HG03342 (cell line): Measurements from ENCODE around the gene RBFA.
A peak's percentile ranks its signal among the peaks of the same experiment; 100 is the strongest.
"Not testable (repeated sequence)": the region's sequence is repeated elsewhere in the genome, so short reads cannot be mapped to it uniquely, and the experiment has no call there.

Experiments
- ATAC-seq: cut with Tn5 transposase; IDR thresholded peaks from one replicate; pipeline ENCODE4 v1.9.1; 2021; ENCODE audit warnings: mild to moderate bottlenecking, moderate library complexity; ENCODE audit not compliant: unreplicated experiment

The RBFA gene, protein sequence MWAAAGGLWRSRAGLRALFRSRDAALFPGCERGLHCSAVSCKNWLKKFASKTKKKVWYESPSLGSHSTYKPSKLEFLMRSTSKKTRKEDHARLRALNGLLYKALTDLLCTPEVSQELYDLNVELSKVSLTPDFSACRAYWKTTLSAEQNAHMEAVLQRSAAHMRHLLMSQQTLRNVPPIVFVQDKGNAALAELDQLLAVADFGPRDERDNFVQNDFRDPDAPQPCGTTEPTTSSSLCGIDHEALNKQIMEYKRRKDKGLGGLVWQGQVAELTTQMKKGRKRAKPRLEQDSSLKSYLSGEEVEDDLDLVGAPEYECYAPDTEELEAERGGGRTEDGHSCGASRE

DNA sequence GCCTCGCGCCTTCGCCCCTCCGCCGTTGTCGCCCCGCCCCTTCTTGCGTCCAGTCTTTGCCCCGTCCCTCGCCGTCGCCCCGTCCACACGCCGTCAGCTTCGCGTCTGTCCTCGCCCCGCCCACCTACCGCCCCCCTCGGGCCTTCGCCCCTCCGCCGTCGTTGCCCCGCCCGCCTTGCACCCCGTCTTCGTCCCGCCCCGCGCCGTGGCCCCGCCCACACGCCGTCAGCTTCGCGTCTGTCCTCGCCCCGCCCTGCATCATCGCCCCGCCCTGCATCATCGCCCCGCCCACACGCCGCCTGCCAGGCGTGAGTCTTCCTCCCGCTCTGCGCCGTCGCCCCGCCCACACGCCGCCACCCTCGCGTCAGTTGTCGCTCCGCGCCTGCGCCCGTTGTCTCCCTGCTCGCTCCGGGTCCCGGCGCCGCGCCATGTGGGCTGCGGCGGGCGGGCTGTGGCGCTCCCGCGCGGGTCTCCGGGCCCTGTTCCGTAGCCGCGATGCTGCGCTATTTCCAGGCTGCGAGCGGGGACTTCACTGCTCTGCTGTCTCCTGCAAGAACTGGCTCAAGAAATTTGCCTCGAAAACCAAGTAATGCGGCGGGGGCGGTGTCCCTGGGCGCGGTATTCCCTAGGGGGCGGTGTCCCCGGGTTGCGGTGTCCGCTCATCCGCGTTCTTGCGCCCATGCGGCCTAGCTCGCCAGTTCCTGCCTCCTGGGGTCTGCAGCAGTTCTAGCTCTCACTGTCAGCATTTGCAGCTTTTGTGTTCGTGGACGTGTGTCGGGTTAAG lies at the start of gene RBFA:
RBFA (plus strand) TSS at position 367 of the 784 bp plus-strand sequence; CDS start at position 429, 62 bp downstream.
- ATAC-seq: peak; percentile 69

DNA sequence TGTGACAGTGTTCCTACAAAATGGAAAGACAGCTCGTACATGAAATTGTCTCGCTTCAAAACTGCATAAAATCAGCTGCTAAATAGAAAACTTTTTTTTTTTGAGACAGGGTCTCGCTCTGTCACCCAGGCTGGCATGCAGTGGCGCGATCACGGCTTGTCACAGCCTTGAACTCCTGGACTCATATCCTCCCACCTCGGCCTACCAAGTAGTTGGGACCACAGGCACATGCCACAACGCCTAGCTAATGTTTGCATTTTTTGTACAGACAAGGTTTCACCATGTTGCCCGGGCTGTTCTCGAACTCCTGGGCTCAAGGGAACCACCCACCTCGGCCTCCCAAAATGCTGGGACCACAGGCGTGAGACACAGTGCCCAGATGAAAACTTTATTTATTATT lies 49.1 kb upstream of the RBFA start:
- no peak for ATAC-seq

DNA sequence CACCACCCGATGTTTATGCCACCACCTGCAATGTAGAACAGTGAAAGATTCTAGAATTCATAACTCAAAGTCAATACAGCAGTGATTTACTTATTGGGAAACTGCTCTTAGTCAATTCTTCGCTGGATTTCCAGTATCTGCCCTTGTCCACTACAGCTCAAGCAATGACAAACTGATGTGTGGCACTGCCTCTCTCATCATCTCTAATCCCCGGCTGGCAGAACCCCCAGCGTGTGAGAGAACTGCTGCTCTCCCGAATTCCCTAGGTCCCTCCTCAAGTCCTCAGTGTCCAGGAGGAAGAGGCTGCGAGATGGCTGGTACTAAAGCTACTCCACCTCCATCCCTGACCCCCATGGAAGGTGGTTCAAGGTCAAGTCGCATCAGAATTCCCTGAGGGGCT lies 47.5 kb upstream of the RBFA start:
- no peak for ATAC-seq

DNA sequence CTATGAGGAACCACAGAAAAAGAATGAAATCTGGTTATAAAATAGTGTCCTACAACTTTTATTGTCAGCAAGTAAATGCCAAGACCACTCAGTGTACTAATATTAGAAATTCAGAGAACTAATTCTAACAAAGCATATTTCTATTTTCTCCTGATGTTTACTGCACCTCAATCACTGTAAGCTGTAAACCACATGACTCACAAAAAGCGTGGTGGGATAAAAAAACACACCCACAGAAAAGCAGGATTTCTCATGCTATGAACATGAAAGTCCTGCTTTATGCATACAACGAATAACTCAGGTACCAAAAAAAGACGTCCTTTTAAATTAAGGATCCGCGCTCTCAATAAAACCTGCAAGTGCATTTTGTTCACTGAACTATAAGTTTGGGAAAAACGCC lies 46.7 kb upstream of the RBFA start:
- ATAC-seq: no peak

DNA sequence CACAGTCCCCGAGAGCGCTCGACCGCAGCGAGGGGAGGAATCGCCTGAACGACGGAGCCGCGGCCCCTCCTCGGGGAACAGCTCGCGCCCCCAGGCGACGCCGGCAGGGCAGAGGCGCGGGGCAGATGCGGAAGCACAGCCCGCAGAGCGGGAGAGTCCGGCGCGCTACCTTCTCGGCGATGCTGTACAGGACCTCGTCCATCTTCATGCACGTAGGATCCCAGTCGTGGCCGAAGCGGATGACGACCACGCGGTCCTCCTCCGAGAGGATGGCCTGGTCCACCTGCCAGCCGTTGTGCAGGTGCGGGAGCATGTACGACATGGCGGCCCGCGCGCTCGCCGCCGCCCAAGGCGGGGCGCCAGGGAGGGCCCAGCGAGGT lies 46.2 kb upstream of the RBFA start:
- peak; percentile 64 for ATAC-seq

DNA sequence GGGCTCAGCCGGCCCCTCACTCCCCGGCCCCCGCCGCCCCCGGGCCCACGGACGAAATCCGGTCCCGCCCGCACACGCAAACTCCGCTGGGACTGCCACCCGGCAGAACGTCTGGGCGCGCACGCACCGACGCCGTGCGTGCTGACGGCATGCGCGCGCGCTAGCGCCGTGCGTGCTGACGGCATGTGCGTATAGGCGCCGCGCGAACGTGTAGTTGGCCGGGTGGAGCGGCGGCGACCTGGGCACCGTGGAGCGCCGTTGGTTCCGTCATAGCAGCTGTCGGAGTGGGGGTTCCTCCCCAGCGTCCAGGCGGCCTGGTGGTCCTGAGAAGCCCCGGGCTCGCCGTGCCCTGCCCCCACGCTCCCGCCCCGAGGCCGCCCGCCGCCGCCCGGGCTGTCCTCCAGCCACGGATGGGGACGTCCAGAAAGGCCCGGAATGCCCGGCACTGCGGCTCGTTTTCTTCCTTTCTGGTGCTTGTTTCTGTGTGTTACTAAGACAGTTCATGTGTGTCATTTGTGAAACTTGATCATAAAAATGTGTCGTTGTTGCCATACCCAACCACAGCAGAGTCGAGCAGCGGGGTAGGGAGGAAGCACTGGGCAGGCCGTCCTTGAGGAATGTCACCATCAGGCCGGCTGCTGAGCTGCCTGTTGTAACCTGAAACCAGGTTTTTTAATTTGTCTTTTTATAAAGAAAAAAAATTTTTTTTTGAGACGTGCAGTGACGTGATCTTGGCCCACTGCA lies 45.6 kb upstream of the RBFA start, which contains the start of gene TXNL4A:
TXNL4A (minus strand) TSS at position 113 of the 744 bp plus-strand sequence. CDS start 171 bp downstream, outside the sequence.
- peak; percentile 98 for ATAC-seq

DNA sequence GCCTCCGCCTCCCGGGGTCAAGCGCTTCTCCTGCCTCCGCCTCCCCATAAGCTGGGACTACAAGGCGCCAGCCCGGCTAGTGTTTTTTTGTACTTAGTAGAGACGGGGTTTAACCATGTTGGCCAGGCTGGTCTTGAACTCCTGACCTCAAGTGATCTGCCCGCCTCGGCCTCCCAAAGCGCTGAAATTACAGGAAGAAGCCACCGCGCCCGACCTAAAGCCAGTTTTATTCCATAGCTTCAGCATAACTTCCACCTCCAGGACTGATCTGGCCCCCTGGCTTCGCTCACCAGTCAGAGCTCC lies 45.1 kb upstream of the RBFA start:
- no peak for ATAC-seq

DNA sequence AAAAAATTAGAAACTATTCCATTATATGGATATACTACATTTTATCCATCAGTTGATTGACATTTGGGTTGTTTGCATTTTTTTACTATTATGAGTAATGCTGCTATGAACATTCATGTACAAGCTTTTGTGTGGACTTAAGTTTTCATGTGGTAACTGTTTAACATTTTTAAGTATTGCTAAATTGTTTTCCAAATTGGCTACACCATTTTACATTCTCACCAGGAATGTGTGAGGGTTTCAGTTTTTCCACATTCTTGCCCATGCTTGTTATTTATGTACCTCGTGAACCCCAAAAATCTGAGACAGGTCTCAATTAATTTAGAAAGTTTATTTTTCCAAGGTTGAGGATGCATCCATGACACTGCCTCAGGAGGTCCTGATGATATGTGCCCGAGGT lies 42.7 kb upstream of the RBFA start:
- no peak for ATAC-seq

DNA sequence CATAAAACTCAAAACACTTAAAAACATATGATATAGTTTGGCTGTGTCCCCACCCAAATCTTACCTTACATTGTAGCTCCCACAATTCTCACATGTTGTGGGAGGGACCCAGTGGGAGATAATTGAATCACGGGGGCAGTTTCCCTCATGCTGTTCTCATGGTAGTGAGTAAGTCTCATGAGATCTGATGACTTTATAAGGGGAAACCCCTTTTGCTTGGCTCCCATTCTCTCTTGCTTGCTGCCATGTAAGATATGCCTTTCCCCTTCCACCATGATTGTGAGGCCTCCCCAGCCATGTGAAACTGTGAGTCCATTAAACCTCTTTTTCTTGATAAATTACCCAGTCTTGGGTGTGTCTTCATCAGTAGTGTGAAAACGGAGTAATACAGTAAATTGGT lies 34.5 kb upstream of the RBFA start:
- not testable (repeated sequence) for ATAC-seq

DNA sequence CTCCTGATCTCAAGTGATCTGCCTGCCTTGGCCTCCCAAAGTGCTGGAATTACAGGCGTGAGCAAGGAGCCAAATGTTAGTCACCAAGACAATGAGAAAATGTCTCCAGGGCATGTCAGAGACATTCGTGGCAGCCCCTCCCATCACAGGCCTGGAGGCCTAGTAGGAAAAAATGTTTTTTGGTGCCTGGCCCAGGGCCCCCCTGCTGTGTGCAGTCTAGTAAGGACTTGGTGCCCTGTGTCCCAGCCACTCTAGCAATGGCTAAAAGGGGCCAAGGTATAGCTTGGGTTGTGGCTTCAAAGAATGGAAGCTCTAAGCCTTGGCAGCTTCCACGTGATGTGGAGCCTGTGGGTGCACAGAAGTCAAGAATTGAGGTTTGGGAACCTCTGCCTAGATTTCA lies 33.4 kb upstream of the RBFA start:
- ATAC-seq: no peak

DNA sequence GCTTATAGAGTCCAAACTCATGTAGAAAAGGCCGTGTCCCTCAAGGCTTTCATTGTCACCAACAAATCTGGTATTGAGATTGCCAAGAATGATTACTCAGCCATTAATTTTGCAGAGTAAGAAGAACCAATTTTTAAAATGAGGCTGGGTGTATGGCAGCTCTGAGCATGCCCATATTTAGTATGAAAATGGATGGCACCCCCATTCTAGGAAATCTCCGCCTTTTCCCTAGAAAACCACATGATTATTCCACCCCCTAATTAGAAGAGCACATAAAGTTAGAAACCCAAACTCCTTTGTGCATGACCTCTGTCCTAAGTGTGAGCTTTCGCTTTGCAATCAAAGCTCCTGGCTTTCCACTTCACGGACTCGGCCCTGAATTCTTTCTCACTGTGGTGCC lies 31.8 kb upstream of the RBFA start:
- ATAC-seq: no peak

DNA sequence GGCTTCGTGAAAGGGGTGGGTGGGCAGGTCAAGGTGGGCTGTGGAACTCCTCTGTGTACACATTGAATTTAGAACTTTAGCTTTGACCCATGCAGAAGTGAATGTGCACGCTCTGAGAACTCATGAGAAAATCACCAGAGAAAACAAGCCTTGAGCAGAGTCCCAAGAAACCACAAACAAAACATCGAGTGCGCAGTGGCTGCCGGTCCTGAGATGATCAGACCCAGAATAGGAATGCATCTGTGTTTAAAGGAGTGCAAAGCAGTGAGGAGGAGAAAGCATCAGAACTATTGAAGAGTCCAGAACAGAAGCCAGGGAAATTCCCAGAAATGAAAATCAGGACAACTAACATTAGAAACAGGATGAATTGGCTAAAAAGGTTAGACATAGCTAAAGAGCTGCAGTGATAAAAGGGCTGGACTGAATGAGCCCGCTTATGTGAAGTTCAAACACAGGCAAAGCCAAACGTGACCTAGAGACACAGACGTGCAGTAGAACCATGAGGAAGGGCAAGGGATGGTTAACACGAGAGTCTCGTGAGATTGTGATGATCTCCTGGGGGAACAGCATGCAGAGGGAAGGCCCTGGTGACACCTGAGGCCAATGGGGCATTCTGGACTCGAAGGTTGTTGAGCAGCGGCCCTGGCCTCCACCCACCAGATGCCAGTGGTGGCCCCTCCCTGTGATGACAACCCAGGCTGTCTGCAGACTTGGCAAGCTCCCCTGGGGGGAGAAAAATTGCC lies 29.5 kb upstream of the RBFA start:
- ATAC-seq: no peak

DNA sequence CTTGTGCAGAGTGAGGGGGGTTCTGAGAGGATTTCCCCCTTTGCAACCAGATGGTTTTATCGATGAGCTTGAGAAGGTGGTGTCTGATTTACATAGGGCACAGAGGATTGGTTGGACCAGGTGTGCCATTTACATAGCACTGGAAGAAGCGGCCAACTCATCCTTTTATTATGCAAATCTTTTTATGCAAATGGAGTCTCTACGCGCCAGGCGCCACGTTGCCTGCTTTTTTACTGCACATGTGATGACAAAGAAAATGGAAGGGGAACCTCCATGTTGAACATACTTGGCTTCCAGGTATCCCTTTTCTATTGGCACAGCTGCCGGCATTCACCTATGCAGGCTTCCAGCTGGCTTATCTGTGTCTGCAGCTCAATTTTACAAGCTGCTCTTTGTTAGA lies 27.5 kb upstream of the RBFA start:
- no peak for ATAC-seq

DNA sequence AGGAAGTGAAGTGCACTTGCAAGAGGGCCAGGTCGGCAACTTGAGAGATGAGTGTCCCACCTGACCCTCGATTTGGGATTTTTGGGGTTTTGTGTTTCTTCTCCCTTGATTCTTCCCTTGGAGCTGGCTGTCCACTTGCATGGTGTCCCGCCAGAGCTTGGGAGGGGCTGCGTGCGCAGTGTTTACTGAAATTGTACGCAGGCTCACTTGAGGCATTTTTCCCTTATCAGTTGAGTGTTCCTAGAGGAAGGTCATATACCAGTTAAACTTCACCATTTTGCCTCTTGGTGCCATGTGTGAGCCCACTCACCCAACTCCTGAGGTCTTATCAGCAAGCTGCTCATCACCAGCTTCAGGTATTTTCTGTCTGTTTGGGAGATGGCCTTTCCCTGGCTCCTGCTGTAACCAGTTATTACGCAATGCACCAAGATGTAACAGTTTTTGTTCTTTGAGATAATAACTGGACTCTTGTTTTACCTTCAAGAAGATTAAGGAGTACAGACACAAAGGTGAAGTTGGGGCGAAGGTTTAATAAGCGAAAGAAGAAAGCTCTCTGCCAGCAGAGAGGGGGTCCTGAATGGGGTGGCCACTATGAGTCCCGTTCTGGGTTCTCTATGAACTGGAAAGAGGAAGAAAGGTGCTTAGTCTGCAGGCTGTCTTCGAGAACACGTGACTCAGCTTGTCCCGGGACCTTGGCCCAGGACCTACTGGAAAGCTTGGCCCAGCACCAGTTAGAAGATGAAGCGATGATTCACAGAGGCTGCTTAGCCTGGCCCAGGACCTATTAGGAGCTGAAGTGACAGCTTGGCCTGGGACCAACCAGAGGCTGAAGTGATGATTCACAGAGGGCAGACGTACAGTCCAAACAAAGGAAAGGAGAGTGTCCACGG lies 24.3 kb upstream of the RBFA start:
- no peak for ATAC-seq

DNA sequence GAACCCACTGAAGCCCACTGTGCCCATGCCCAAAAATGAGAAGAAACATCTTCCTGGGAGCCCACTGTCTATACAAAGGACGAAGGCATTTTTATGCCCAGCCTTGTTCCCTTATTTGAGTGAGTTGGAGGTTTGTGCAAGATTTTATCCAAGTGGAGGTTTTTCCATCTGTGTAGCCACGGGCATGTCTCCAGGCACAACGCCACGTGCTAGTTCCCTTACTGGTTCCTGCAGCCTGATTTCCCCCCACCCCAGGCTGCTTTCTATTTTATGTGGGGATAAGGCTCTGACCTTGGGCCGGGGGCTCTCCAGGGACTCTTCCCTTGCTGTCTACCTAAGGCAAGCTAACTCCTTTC lies 23.7 kb upstream of the RBFA start:
- ATAC-seq: no peak

DNA sequence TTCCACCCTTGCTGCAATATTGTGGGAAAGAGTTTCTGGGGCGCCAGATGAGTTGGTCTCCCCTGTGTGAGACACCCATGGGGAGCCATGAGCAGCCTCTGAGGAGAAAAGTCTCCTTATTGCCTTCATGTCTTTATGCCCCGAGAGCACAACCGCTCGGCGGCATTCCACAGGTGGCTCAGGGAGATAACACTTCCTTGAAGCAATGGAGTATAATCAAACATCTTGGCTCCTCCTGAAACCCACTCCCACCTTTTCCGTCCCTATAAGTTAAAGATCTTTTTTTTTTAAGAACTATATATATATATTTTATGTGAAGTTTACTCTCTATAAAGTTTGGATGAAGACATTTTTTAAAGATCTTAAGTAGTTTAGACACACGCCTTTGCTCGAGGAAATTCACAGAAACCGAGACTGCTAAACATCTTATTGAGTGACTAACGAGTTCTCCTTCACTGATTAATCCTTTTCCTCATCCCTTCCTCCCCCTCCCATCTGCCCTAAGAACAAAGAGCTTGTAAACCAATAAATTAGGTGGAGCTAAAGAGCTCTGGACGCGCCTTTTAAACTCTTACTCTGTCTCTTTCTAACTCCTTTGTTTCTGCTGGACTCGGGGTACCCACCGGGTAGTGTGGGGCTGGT lies 22.6 kb upstream of the RBFA start:
- ATAC-seq: not testable (repeated sequence)

DNA sequence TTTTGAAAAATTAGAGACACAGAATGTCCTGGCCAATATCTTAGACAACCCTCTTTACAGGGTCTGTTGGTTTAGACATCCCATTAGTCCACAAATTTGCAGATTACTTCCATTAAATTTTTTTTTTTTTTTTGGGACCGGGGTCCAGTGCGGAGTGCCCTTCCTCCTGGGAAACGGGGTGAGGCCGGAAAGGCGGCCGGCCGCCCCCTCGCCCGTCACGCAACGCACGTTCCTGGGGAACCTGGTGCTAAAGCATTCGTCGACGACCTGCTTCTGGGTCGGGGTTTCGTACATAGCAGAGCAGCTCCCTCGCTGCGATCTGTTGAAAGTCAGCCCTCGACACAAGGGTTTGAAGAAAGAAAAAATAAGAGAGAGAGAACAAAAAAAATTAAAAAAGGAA lies 21.5 kb upstream of the RBFA start:
- ATAC-seq: no peak

DNA sequence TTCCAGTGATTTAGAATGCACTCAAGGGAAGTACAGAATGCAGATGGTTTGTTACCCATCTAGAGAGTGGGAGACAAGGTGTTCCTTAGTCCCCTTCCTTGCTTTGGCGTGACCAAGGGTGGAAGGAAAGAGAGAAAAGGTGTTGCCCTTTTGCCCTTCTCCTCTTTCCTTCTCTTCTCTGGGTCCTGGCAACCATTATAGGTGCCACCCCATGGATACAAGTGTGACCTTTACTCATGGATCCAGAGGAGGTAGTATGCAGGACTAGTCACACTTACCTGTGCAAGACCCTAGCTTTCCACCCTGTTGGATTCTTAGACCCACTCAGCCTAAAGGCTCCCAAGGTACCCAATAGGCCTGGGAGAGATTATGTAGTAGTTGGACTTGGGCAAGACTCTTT lies 11.6 kb upstream of the RBFA start:
- ATAC-seq: no peak

DNA sequence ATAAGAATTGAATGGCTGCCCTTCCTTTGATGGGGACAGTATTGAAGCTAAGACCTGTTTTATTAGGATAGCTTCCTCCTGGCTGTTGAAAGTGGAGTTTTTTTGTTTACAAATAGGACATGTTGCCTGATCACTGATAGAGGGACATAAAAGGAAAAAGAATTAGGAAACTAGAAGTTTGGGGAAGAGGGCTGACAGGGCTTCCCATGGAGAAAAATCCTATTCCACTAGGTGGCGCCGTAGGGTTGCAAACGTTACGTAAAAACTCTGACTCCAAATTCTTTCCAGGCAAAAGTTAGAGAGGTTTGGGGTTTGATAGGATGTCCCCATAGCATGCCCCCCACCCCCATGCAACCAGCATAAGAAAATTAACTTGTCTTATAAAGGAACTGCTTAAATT lies 11.1 kb upstream of the RBFA start:
- ATAC-seq: no peak

DNA sequence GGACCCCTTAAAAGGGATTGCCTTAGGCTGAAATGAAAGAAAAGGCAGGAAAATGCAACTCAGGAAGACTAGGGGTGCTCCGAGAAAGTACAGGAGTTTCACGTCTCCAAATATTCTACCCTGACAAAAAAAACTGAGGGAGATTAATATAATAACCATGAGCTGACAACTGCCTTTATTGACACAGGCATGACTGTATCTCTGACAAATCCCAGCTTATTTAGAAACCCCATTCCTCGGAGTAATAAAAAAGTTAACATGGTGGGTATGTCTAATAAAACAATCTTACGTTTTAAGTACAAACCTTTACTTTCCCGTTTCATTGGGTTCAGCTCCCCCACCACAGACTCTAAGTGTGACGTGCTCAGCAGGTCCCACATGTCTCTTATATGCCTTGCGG lies 7.9 kb upstream of the RBFA start:
- ATAC-seq: no peak
